Mesendoderm (in vitro differentiated cells): ENCODE data around the gene CCDC91.

Experiments
- DNase-seq: peaks from one replicate; pipeline ENCODE4 v3.0.0; 2013
- H2AK5ac ChIP-seq: 2 replicates; pipeline ENCODE4 v1.6.1; 2013; ENCODE audit warnings: low read length, inconsistent platforms
- H2BK120ac ChIP-seq: 2 replicates; pipeline ENCODE4 v1.6.1; 2013; ENCODE audit warnings: low read depth, mild to moderate bottlenecking, low read length, moderate library complexity, mixed read lengths
- H2BK15ac ChIP-seq: replicated peaks from 2 replicates; pipeline ENCODE4 v1.6.1; 2013; ENCODE audit warnings: low read depth, mild to moderate bottlenecking, moderate library complexity
- H2BK5ac ChIP-seq: 2 replicates; pipeline ENCODE4 v1.6.1; 2013; ENCODE audit warnings: low read length, inconsistent platforms
- H3K18ac ChIP-seq: 2 replicates; pipeline ENCODE4 v1.6.1; 2013; ENCODE audit warnings: mild to moderate bottlenecking, low read length, mixed read lengths
- H3K23ac ChIP-seq: one replicate; pipeline ENCODE4 v1.6.1; 2013; ENCODE audit warnings: low read length
- H3K27ac ChIP-seq: 2 replicates; pipeline ENCODE4 v1.5.1; 2013; ENCODE audit warnings: low read depth, mild to moderate bottlenecking, inconsistent platforms, low read length, moderate library complexity
- H3K27me3 ChIP-seq: 2 replicates; pipeline ENCODE4 v1.6.1; 2013; ENCODE audit warnings: low read length, control low read depth, mild to moderate bottlenecking, inconsistent platforms; ENCODE audit not compliant: insufficient read depth, poor library complexity
- H3K36me3 ChIP-seq: 2 replicates; pipeline ENCODE4 v1.6.1; 2013; ENCODE audit warnings: low read length, inconsistent platforms; ENCODE audit not compliant: control insufficient read depth, insufficient read depth
- H3K4ac ChIP-seq: one replicate; pipeline ENCODE4 v1.6.1; 2013; ENCODE audit warnings: low read depth, mild to moderate bottlenecking, low read length, moderate library complexity
- H3K4me1 ChIP-seq: 2 replicates; pipeline ENCODE4 v1.6.1; 2013; ENCODE audit warnings: low read depth, low read length, inconsistent platforms; ENCODE audit not compliant: control insufficient read depth
- H3K4me2 ChIP-seq: 2 replicates; pipeline ENCODE4 v1.6.1; 2013; ENCODE audit warnings: low read length
- H3K4me3 ChIP-seq: 2 replicates; pipeline ENCODE4 v1.5.1; 2013; ENCODE audit warnings: mild to moderate bottlenecking, low read length
- H3K56ac ChIP-seq: one replicate; pipeline ENCODE4 v1.6.1; 2013; ENCODE audit warnings: low read length
- H3K79me1 ChIP-seq: 2 replicates; pipeline ENCODE4 v1.6.1; 2013; ENCODE audit warnings: low read length, inconsistent platforms
- H3K79me2 ChIP-seq: 2 replicates; pipeline ENCODE4 v1.6.1; 2013; ENCODE audit warnings: mild to moderate bottlenecking, low read length; ENCODE audit not compliant: control insufficient read depth, insufficient read depth
- H3K9ac ChIP-seq: 2 replicates; pipeline ENCODE4 v1.6.1; 2013; ENCODE audit warnings: low read length, inconsistent platforms
- H4K5ac ChIP-seq: one replicate; pipeline ENCODE4 v1.6.1; 2013; ENCODE audit warnings: low read length
- H4K8ac ChIP-seq: one replicate; pipeline ENCODE4 v1.6.1; 2013; ENCODE audit warnings: low read depth, mild to moderate bottlenecking, control low read depth, low read length, moderate library complexity
- WGBS: extraction: QIAGEN DNeasy Blood & Tissue Kit; methylation state at CpG from one replicate; pipeline ENCODE4 v1.1.7; 2013; ENCODE audit warnings: low lambda C conversion rate, missing lambda C conversion rate; ENCODE audit not compliant: insufficient coverage; ENCODE audit errors: extremely low coverage; 5-methylcytosine and 5-hydroxymethylcytosine counted together

Gene CCDC91

DNA sequence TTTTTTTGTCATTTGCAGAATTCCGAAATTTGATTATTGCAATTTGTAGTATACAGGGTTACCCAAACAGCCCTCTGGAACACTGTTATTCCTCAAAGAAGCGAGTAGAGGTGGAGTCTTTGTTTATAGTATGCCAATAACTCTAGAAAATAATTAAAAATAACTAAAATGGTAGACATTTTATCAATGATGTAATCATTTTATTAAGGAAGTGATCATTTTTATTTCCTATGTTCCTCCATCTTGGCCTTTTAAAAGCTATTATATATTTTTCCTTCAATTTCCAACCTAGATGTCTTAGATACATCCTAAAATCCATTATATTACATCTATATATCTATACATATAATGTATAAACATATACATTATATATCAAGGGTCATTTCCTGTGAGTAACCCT, 106.0 kb downstream of the CCDC91 start:
- no peak for DNase-seq
- Histone ChIP-seq H3K36me3 (no peaks in the 10 kb centered on the region), H3K79me1 (no peaks in the 10 kb centered on the region), H4K8ac (no peak overlapping the region), H2BK5ac (no peak overlapping the region), H4K5ac (no peak overlapping the region), H3K4me2 (no peak overlapping the region), H3K9ac (no peak overlapping the region), H3K4me3 (no peak overlapping the region), H3K23ac (no peak overlapping the region), H3K27ac (no peak overlapping the region), H3K18ac (no peak overlapping the region), H3K4ac (no peak overlapping the region), H3K4me1 (no peaks in the 10 kb centered on the region), H3K27me3 (no peaks in the 10 kb centered on the region), H2AK5ac (no peak overlapping the region), H2BK15ac (no peak overlapping the region), H3K79me2 (no peaks in the 10 kb centered on the region), H3K56ac (no peak overlapping the region), H2BK120ac (no peak overlapping the region)
- no CpG with 5 or more reads among the region's 2 CpGs for WGBS

DNA sequence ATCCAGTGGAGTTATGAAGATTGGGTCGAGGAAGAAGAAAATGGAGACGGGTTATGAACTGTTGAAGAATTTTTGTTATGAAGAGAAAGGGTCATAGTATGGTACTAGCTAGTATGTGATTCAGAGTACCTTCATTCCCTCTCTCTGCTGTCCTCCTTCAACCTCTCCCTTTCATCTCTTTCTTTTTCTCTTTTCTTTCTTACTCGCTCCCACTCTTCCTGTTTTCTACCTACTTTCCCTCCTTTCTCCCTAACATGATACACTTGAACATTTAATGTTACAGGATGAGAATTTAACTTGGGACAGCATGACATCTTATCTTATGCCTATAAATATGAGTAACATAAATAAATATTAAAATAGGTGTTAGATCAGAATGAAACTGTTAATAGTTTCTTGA, 112.9 kb downstream of the CCDC91 start:
- H3K9ac ChIP-seq: no peak overlapping the region
- no peak overlapping the region for H3K23ac ChIP-seq
- no peaks in the 10 kb centered on the region for H3K36me3 ChIP-seq
- no peak overlapping the region for H2AK5ac ChIP-seq
- H3K56ac ChIP-seq: no peak overlapping the region
- no peaks in the 10 kb centered on the region for H3K27me3 ChIP-seq
- no peaks in the 10 kb centered on the region for H3K79me2 ChIP-seq
- H2BK15ac ChIP-seq: no peak overlapping the region
- no peak overlapping the region for H3K4me3 ChIP-seq
- 100% methylated on average over 3 of the region's 3 CpGs for WGBS
- no peak for DNase-seq
- no peak overlapping the region for H2BK5ac ChIP-seq
- H3K18ac ChIP-seq: no peak overlapping the region
- H3K4me1 ChIP-seq: no peaks in the 10 kb centered on the region
- no peak overlapping the region for H4K8ac ChIP-seq
- H3K79me1 ChIP-seq: no peaks in the 10 kb centered on the region
- no peak overlapping the region for H3K4me2 ChIP-seq
- no peak overlapping the region for H4K5ac ChIP-seq
- H3K27ac ChIP-seq: no peak overlapping the region
- no peak overlapping the region for H3K4ac ChIP-seq
- no peak overlapping the region for H2BK120ac ChIP-seq

DNA sequence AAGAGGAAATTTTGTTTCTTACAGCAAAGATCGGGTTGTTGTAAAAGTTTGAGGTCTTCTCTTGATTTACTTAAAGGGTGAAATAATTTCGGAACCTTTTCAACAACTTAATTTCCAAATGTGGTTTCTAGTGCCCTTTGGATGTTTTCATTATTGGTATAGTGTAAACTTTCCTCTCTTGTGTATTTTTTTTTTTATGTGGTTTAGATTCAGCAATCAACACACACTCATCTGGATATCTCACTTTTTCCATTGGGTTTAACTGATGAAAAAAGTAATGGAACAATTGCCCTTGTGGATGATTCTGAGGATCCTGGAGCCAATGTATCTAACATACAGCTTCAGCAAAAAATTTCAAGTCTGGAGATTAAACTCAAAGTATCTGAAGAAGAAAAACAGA, 116.3 kb downstream of the CCDC91 start:
- Histone ChIP-seq H3K27me3 (no peaks in the 10 kb centered on the region), H3K23ac (no peak overlapping the region), H3K4me2 (no peak overlapping the region), H3K18ac (no peak overlapping the region), H3K36me3 (no peaks in the 10 kb centered on the region), H2BK15ac (no peak overlapping the region), H3K56ac (no peak overlapping the region), H3K4me3 (no peak overlapping the region), H3K79me1 (no peaks in the 10 kb centered on the region), H3K4ac (no peak overlapping the region), H2AK5ac (no peak overlapping the region), H4K5ac (no peak overlapping the region), H2BK5ac (no peak overlapping the region), H2BK120ac (no peak overlapping the region), H3K27ac (no peak overlapping the region), H3K79me2 (no peaks in the 10 kb centered on the region), H4K8ac (no peak overlapping the region), H3K9ac (no peak overlapping the region), H3K4me1 (no peaks in the 10 kb centered on the region)
- no CpG with 5 or more reads among the region's 2 CpGs for WGBS
- DNase-seq: no peak

DNA sequence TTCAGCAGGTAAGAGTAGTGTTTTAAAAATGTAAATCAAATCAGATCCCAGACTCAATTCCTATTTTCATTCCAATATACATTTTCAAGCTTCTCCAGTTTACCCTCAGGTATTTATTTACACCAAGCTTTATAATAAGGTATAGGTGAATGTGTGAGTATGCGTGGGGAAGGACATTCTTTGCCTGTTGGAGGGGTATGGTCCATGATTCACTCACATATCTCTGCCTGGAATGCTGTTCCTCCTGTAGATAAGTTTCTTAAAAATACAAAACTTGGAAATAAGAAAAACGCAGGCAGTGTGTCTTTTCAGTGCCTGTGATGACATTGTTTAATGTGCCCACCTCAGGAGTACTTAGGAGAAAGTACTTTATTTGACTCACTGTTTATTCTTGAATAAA, 118.6 kb downstream of the CCDC91 start:
- Histone ChIP-seq H3K4me1 (no peaks in the 10 kb centered on the region), H3K56ac (no peak overlapping the region), H3K4ac (no peak overlapping the region), H2BK15ac (no peak overlapping the region), H3K27ac (no peak overlapping the region), H3K23ac (no peak overlapping the region), H2BK120ac (no peak overlapping the region), H3K18ac (no peak overlapping the region), H3K79me2 (no peaks in the 10 kb centered on the region), H3K4me3 (no peak overlapping the region), H2BK5ac (no peak overlapping the region), H4K5ac (no peak overlapping the region), H3K4me2 (no peak overlapping the region), H2AK5ac (no peak overlapping the region), H4K8ac (no peak overlapping the region), H3K9ac (no peak overlapping the region), H3K36me3 (no peaks in the 10 kb centered on the region), H3K79me1 (no peaks in the 10 kb centered on the region), H3K27me3 (no peaks in the 10 kb centered on the region)
- WGBS: no CpG with 5 or more reads among the region's 2 CpGs
- peak; percentile 9 for DNase-seq

DNA sequence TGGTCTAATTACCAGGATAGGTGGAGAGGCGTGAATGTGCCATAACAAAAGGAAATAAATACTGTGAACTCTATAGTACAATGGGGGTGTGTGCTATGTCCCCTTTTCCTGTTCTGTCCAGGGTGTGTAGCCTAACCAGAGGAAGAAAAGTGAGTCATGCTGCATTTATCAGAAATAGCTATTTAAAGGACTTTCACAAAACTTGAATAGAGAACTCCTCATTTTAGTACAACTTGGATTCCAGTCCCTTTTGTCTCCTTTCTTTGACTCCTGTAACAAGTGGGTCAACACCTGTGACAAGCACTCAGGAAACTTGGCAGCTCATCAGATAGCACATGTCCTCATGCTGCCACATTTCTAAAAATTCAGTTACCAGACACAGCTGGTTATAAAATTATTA, 123.4 kb downstream of the CCDC91 start:
- H2AK5ac ChIP-seq: no peak overlapping the region
- H3K27me3 ChIP-seq: no peaks in the 10 kb centered on the region
- no peak overlapping the region for H3K4me2 ChIP-seq
- WGBS: no CpG with 5 or more reads among the region's 1 CpG
- H3K23ac ChIP-seq: no peak overlapping the region
- H3K79me1 ChIP-seq: no peaks in the 10 kb centered on the region
- no peak overlapping the region for H3K4ac ChIP-seq
- H2BK15ac ChIP-seq: no peak overlapping the region
- H3K18ac ChIP-seq: no peak overlapping the region
- no peaks in the 10 kb centered on the region for H3K36me3 ChIP-seq
- no peak overlapping the region for H3K4me3 ChIP-seq
- no peak for DNase-seq
- H2BK120ac ChIP-seq: no peak overlapping the region
- no peak overlapping the region for H3K27ac ChIP-seq
- no peak overlapping the region for H4K8ac ChIP-seq
- no peak overlapping the region for H3K9ac ChIP-seq
- H4K5ac ChIP-seq: no peak overlapping the region
- H3K56ac ChIP-seq: no peak overlapping the region
- no peaks in the 10 kb centered on the region for H3K4me1 ChIP-seq
- H3K79me2 ChIP-seq: no peaks in the 10 kb centered on the region
- H2BK5ac ChIP-seq: no peak overlapping the region

DNA sequence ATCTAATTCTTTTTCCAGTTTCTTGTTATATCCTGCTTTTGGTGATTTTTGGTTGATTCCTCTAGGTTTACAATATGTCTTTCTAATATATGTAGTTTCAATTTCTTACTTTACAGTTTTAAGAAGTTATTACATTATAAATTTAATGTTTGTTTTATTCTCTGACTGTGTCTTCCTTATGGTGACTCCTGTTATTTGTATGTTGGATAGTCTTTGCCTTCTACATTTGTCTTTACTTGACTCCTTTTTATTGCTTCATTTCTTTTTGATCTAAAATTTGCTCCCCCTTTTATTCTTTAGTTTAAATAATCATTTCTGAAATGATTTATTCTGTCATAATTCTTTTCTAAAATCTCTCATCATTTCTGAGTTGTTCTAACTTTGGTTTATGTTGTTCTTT, 125.8 kb downstream of the CCDC91 start:
- H3K4me2 ChIP-seq: no peak overlapping the region
- H3K4me1 ChIP-seq: no peaks in the 10 kb centered on the region
- no peak overlapping the region for H3K4me3 ChIP-seq
- H3K36me3 ChIP-seq: no peaks in the 10 kb centered on the region
- no peak overlapping the region for H2AK5ac ChIP-seq
- H4K8ac ChIP-seq: no peak overlapping the region
- no peak overlapping the region for H3K18ac ChIP-seq
- no peak overlapping the region for H3K23ac ChIP-seq
- H3K27me3 ChIP-seq: no peaks in the 10 kb centered on the region
- H3K9ac ChIP-seq: no peak overlapping the region
- H2BK15ac ChIP-seq: no peak overlapping the region
- no peak for DNase-seq
- no peak overlapping the region for H2BK120ac ChIP-seq
- H3K79me1 ChIP-seq: no peaks in the 10 kb centered on the region
- H2BK5ac ChIP-seq: no peak overlapping the region
- H4K5ac ChIP-seq: no peak overlapping the region
- no peaks in the 10 kb centered on the region for H3K79me2 ChIP-seq
- no peak overlapping the region for H3K56ac ChIP-seq
- no peak overlapping the region for H3K27ac ChIP-seq
- no peak overlapping the region for H3K4ac ChIP-seq
